ENCODE measurements around the gene RNF6.
"Not testable (repeated sequence)": the region's sequence is repeated elsewhere in the genome, so short reads cannot be mapped to it uniquely, and the experiment has no call there.

The RNF6 gene

GRCh38 chr13:26221721-26222519, at the start of gene RNF6:
RNF6 (minus strand) TSS chr13:26222314; CDS start chr13:26219649, 2,665 bp downstream.
- peak; percentile 95 for DNase-seq

DNA sequence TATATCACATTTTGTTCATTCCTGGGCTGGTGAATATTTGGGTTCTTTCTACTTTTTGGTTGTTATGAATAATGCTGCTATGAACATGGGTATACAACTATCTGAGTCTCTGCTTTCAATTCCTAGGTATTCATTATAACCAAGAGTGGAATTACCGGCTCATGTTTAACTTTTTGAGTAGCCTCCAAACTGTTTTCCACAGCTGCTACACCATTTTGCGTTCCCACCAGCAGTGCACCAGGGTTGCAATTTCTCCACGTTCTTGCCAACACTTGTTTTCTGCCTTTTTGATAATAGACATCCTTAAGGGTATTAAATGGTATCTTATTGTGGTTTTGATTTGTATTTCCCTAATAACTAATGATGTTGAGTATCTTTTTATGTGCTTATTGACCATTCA, 48.6 kb upstream of the RNF6 start:
- DNase-seq, result no peak

- DNase-seq, result no peak
Measured at GRCh38 chr13:26266311-26266710, 44.2 kb upstream of the RNF6 start.

- no peak for DNase-seq
Measured at GRCh38 chr13:26262156-26262555, 40.0 kb upstream of the RNF6 start.

DNA sequence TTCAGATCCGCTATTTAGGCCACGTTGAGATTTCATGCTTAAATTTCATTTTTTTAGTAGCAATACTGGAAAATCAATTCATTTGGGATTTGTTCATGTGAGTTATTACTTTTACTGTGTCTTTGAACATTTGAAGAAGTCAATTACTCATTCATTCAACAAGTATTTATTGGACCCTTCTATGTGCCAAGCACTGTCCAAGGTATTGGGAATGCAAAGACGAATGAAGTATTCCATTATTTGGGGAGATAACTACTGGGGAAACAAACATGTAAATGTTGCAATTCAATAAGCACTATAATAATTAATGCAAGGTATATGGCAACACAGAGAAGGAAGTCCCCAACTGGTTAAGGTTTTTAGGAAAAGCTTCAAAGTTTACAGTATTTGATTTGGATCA, 37.5 kb upstream of the RNF6 start:
- no peak for DNase-seq

- DNase-seq, result no peak
Measured at GRCh38 chr13:26257049-26257448, 34.9 kb upstream of the RNF6 start.

- DNase-seq, result no peak
Measured at GRCh38 chr13:26255691-26256277, 33.7 kb upstream of the RNF6 start.

GRCh38 chr13:26255115-26255514, 33.0 kb upstream of the RNF6 start:
- no peak for DNase-seq

GRCh38 chr13:26254583-26255111, 32.5 kb upstream of the RNF6 start:
- DNase-seq, result peak; percentile 66

GRCh38 chr13:26253787-26254582, 31.9 kb upstream of the RNF6 start, which contains the start of gene CDK8:
CDK8 (plus strand) TSS chr13:26254129; CDS start chr13:26254642, 513 bp downstream.
- peak; percentile 91 for DNase-seq

DNA sequence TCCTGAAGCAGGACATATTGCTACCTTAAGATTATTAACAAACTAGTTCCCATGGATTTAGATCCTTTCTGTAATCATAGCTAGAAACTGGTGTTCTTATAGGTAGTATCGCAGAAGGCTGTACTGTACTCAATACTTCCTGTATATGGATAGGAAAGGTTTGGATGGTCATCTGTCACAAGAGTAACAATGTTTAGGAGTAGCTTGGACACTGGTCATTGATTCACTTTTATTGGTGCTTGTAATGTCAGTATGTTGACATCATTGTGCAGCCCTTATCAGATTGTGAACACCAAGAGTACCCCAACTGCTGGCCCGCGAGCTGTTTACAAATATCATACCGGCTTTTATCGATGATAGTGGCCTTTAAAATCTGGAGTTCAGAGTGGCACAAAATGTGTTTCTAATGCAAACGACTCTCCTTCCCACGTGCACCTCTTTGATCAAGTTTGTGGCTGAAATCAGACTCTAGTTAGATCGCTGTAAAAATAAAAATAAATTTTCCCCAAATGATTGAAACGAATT, 31.2 kb upstream of the RNF6 start:
- no peak for DNase-seq

DNA sequence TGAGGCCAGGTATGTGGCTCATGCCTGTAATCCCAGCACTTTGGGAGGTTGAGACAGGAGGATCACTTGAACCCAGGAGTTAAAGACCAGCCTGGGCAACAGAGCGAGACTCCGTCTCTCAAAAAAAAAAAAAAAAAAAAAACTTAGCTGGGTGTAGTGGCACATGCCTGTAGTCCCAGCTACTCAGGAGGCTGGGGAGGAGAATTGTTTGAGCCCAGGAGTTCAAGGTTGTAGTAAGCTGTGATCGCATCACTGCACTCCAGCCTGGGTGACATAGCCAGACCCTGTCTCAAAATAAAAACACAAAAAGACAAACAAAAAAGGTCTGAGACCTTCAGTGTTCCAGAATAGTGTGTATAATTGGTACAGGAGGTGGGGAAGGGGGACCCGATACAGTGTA, 29.9 kb upstream of the RNF6 start:
- DNase-seq, result not testable (repeated sequence)

DNA sequence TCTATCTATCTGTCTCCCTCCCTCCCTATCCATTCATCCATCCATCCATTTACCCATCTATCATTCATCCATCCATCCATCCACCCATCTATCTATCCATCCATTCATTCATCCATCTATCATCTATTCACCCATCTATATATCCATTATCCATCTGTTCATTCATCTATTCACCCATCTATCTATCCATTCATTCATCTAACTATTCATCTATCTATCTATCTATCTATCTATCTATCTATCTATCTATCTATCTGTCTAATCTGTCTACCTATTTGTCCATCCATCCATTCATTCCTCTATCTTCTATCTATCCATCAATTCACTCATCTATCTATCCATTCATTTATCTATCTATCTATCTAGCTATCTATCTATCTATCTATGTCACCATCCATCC, 27.4 kb upstream of the RNF6 start:
- DNase-seq, result no peak

DNA sequence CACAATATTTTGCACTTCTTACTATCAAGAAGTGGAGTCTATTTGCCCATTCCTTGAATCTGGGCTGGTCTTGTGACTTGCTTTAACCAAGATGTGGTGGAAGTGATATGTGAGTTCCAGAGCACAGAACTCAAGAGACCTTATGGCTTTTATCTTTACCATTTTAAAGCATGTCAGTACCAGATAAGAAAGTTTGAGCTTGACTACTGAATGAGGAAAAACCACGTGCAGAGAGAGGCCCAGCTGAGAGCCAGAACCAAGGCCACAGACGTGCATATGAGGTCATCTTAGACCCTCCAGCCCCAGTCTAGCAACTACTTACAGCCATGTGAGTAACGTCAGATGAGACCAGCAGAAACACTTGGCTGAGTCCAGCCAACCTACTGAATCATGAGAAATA, 25.5 kb upstream of the RNF6 start:
- no peak for DNase-seq

GRCh38 chr13:26247011-26247410, 24.9 kb upstream of the RNF6 start:
- DNase-seq, result no peak

DNA sequence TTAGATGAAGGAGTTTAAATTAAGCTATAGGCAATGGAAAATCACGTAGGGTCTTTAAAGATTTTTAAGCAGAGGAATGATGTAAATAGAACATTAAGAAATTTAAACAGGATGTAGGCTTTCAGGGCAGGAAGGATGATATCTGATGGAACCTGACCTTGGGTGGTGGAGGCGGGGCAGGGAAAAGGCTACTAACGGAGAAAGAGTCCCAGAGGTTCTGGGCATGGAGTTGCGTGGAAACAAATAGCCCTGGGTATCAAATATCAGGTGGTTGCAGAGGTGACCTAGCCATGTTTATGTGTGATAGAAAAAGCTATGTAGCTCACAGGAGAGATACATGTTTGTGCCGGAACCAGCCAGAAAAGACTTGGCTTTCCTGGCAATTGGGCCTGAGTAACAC, 24.0 kb upstream of the RNF6 start:
- no peak for DNase-seq

DNA sequence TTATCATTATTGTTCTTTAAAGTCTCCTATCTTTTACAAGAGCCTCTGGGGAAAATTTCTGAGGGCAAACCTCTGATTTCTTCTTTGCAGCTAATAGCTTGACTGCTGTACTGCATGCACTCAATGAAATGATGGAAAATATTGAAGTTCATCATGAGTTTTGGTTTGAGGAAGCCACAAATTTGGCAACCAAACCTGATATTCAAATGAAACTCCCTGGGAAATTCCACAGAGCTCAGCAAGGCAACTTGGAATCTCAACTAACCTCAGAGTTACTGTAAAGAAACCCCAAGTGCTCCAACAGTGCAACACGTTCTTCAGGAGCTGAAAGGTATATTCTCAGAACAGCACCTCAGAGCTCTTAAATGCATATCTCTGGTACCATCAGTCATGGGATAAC, 14.2 kb upstream of the RNF6 start:
- DNase-seq, result no peak

GRCh38 chr13:26230703-26231102, 8.6 kb upstream of the RNF6 start:
- DNase-seq, result no peak

- no peak for DNase-seq
Measured at GRCh38 chr13:26229080-26229615, 7.0 kb upstream of the RNF6 start.

GRCh38 chr13:26228096-26228495, 6.0 kb upstream of the RNF6 start:
- no peak for DNase-seq

- no peak for DNase-seq
Measured at GRCh38 chr13:26227166-26227971, 5.3 kb upstream of the RNF6 start.
